Suprapubic skin (tissue), 4 donors: ENCODE results near the gene PKIB. TPM values are rescaled to one million over a fixed set of nuclear protein-coding genes. Genes with fewer than 3 reads are reported as not detected.

ENCODE experiments used
- DNase-seq, 2 donors: peaks; one replicate each; pipeline ENCODE4 v3.0.0-alpha.2; 2019; ENCODE audit warnings: low spot score in 2 of 2
- H3K27ac ChIP-seq: fragments of 200-600 bp; sonication (generic); one replicate; pipeline ENCODE4 v1.5.1; 2019
- H3K27me3 ChIP-seq: fragments of 200-600 bp; sonication (generic); one replicate; pipeline ENCODE4 v1.5.1; 2019
- H3K36me3 ChIP-seq: fragments of 200-600 bp; sonication (generic); one replicate; pipeline ENCODE4 v1.5.1; 2019
- H3K4me1 ChIP-seq: fragments of 200-600 bp; sonication (generic); one replicate; pipeline ENCODE4 v1.5.1; 2019
- H3K4me3 ChIP-seq: fragments of 200-600 bp; sonication (generic); one replicate; pipeline ENCODE4 v1.5.1; 2019; ENCODE audit warnings: mild to moderate bottlenecking
- H3K9me3 ChIP-seq: fragments of 200-600 bp; sonication (generic); one replicate; pipeline ENCODE4 v1.5.1; 2019
- EP300 ChIP-seq: sonication (generic); formaldehyde crosslinking; IDR thresholded peaks from one replicate; pipeline ENCODE4 v1.6.1; 2017; ENCODE audit warnings: antibody characterized with exemption
- POLR2A ChIP-seq, 2 donors: fragments of 450-650 bp; IDR thresholded peaks; one replicate each; pipeline ENCODE4 v1.6.1; 2017; ENCODE audit warnings: antibody characterized with exemption in 2 of 2, mild to moderate bottlenecking in 2 of 2, moderate library complexity in 2 of 2
- POLR2AphosphoS5 ChIP-seq, 3 donors: sonication (generic); formaldehyde crosslinking; IDR thresholded peaks; one replicate each; pipeline ENCODE4 v1.6.1; 2017; ENCODE audit warnings: antibody characterized with exemption in 3 of 3
- WGBS: methylation state at CpG from one replicate; pipeline ENCODE4 v1.1.5; 2018; 5-methylcytosine and 5-hydroxymethylcytosine counted together
- total RNA-seq, 4 donors: library from RNA; depleted of rRNA; stranded (reverse); fragments of >200 nt; gene quantifications; one replicate each; pipeline ENCODE4 v1.1.0, GENCODE V29; 2016
- TF ChIP-seq, protein P1 (sequence below), 2 donors: fragments of 200-600 bp in 1 of 2; fragments of 450-650 bp in 1 of 2; sonication (generic) in 1 of 2; IDR thresholded peaks; one replicate each; pipeline ENCODE4 v1.5.1; 2016 to 2019; ENCODE audit warnings: antibody characterized with exemption in 2 of 2, mild to moderate bottlenecking in 1 of 2, moderate library complexity in 1 of 2

PKIB gene
- total RNA-seq, 4 donors from 2014 or later, result 6.4 to 12.0 (median 8.2) TPM

DNA sequence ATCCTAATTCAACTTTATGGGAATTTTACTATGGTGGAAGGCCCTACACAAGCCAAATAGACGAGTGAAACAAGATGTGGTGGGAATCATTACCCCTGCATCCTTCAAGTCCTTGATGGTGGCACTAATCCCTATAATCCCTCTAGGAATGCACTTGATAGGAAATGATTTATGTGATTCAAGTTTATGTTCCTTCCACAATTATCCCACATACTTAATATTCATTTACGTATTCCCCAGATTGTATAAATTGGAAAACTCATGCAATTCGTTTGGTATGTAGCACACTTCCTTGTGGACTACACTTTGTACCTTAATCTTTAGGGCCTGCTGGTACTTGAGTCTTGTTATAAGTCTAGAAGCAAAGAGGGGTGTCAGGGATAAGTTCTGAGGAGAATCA is 40.8 kb downstream of the PKIB start:
- no peak for TF ChIP-seq POLR2A (IDR thresholded peaks at IDR 0.05)
- no peak for TF ChIP-seq POLR2AphosphoS5 (IDR thresholded peaks at IDR 0.05)
- TF ChIP-seq EP300, result no peak
- TF ChIP-seq, protein P1, sequence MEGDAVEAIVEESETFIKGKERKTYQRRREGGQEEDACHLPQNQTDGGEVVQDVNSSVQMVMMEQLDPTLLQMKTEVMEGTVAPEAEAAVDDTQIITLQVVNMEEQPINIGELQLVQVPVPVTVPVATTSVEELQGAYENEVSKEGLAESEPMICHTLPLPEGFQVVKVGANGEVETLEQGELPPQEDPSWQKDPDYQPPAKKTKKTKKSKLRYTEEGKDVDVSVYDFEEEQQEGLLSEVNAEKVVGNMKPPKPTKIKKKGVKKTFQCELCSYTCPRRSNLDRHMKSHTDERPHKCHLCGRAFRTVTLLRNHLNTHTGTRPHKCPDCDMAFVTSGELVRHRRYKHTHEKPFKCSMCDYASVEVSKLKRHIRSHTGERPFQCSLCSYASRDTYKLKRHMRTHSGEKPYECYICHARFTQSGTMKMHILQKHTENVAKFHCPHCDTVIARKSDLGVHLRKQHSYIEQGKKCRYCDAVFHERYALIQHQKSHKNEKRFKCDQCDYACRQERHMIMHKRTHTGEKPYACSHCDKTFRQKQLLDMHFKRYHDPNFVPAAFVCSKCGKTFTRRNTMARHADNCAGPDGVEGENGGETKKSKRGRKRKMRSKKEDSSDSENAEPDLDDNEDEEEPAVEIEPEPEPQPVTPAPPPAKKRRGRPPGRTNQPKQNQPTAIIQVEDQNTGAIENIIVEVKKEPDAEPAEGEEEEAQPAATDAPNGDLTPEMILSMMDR (IDR thresholded peaks at IDR 0.05), result no peak
- Histone ChIP-seq H3K36me3 (no peaks in the 10 kb centered on the region), H3K9me3 (no peaks in the 10 kb centered on the region), H3K4me1 (no peaks in the 10 kb centered on the region), H3K27ac (no peak overlapping the region), H3K27me3 (no peaks in the 10 kb centered on the region), H3K4me3 (no peak overlapping the region)
- WGBS, result 67% methylated on average over 3 of the region's 3 CpGs
- DNase-seq, result no peak

DNA sequence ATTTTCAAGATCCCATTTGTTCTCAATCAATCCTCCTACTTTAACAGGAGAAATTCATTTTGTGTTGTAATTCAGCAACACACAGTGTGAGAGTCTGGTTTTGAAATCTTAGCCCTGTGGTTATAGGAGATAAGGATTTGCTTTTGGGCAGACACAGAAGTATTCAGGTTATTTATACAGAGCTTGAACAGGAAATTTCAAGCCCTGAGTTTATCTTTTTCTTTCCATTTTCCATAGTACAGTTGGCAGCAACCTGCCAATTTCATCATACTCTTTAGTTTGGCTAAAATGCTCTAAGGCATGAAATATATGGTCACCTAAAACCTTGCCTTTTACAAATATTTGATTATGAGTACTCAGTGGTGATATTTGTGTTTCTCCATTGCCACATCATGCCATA is 41.4 kb downstream of the PKIB start:
- no peak overlapping the region for H3K27ac ChIP-seq
- DNase-seq, result no peak
- H3K4me1 ChIP-seq, result no peaks in the 10 kb centered on the region
- no peak for TF ChIP-seq POLR2AphosphoS5 (IDR thresholded peaks at IDR 0.05)
- H3K27me3 ChIP-seq, result no peaks in the 10 kb centered on the region
- no peak overlapping the region for H3K4me3 ChIP-seq
- H3K36me3 ChIP-seq, result no peaks in the 10 kb centered on the region
- H3K9me3 ChIP-seq, result no peaks in the 10 kb centered on the region

DNA sequence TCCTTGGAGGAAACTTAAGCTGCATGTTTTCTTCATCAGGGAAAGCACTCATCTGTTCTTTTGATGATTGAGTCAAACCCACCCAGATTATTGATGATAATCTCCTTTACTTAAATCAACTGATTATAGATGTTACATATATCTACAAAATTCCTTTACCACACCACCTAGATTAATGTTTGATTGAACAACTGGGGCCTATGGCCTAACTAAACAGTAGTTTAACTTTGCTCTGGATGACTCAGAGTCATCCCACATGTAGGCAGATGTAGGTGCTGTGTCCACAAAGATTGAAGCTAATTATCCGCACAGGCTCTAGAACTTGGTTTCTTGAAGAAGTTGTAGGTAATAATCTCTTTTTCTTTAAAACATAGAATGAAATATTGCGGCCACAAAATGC is 42.2 kb downstream of the PKIB start:
- Histone ChIP-seq H3K27me3 (no peaks in the 10 kb centered on the region), H3K36me3 (no peaks in the 10 kb centered on the region), H3K4me3 (no peak overlapping the region), H3K27ac (no peak overlapping the region), H3K9me3 (no peaks in the 10 kb centered on the region), H3K4me1 (no peaks in the 10 kb centered on the region)
- WGBS, result 91% methylated on average over 2 of the region's 2 CpGs
- no peak for DNase-seq
- TF ChIP-seq POLR2A (IDR thresholded peaks at IDR 0.05) (no peak), POLR2AphosphoS5 (IDR thresholded peaks at IDR 0.05) (no peak), EP300 (no peak)
- TF ChIP-seq, protein P1 (IDR thresholded peaks at IDR 0.05), result no peak

DNA sequence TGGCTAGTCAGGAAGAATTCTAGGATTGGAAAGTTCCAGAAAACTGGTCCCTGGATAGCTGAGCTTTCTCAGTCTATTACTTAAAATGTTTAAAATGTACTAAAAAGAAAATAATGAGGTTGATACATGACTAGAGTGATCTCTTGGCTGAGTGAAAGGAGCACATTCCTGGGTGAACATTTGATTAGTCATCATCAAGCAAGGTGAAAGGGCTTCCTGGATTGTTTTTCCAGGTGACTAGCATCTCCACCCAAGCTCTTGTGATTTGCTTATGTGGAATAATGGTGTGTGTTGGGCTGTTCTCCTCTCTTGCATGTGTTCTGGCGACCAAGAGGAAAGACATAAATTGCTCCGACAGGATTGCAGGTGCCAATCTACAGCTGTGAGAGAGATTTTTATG is 42.9 kb downstream of the PKIB start:
- Histone ChIP-seq H3K4me1 (no peaks in the 10 kb centered on the region), H3K36me3 (no peaks in the 10 kb centered on the region), H3K27ac (no peak overlapping the region), H3K9me3 (no peaks in the 10 kb centered on the region), H3K4me3 (no peak overlapping the region), H3K27me3 (no peaks in the 10 kb centered on the region)
- no peak for DNase-seq
- WGBS, result 78% methylated on average over 2 of the region's 2 CpGs
- no peak for TF ChIP-seq POLR2AphosphoS5 (IDR thresholded peaks at IDR 0.05)
- TF ChIP-seq EP300, result no peak
- TF ChIP-seq, protein P1 (IDR thresholded peaks at IDR 0.05), result no peak
- no peak for TF ChIP-seq POLR2A (IDR thresholded peaks at IDR 0.05)

DNA sequence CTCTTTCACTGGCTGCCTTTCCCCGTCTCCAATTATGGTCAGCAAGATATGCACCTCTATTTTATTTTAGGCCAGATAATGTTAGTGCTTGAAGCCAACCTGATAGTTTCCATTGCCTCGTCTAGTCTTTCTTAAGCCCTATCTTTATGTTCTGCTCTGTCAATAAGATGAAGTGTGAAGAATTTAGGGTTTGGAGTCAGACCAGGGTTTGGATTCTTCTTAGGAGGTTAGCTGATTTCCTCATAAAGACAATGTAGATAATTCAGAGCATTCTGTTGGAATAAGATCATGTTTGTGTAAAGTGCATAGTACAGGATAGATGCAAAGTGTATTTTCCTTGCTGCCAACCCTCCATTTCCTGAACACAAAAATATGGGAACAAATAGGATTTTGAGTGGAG is 43.8 kb downstream of the PKIB start:
- Histone ChIP-seq H3K27me3 (no peaks in the 10 kb centered on the region), H3K36me3 (no peaks in the 10 kb centered on the region), H3K9me3 (no peaks in the 10 kb centered on the region), H3K4me3 (no peak overlapping the region), H3K4me1 (no peaks in the 10 kb centered on the region), H3K27ac (no peak overlapping the region)
- WGBS, result 95% methylated on average over 2 of the region's 2 CpGs
- no peak for DNase-seq
- TF ChIP-seq POLR2AphosphoS5 (IDR thresholded peaks at IDR 0.05) (no peak), EP300 (no peak), POLR2A (IDR thresholded peaks at IDR 0.05) (no peak)

DNA sequence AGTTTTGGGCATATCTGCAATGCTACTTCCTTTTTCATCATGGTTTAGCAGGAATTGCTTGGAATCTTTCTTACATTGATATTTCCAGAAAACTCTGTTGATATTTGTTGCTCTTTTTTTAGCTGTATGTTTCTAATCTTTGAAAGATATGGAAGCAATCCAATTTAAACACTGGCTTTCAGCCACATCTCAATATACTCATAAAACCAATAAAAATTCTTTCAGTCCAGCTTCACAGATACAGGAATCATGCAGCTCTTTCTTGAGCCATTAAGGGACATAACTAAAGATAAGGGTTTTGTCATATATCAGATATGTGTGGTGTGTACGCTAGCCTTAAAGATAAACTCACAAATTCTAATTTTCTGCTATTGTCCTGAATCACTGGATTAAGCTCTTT is 47.4 kb downstream of the PKIB start:
- TF ChIP-seq POLR2AphosphoS5 (IDR thresholded peaks at IDR 0.05) (no peak), EP300 (no peak), POLR2A (IDR thresholded peaks at IDR 0.05) (no peak)
- TF ChIP-seq, protein P1 (IDR thresholded peaks at IDR 0.05), result no peak
- H3K9me3 ChIP-seq, result no peaks in the 10 kb centered on the region
- H3K36me3 ChIP-seq, result no peaks in the 10 kb centered on the region
- WGBS, result 80% methylated on average over 1 of the region's 1 CpG
- DNase-seq, result no peak
- no peaks in the 10 kb centered on the region for H3K4me1 ChIP-seq
- no peak overlapping the region for H3K27ac ChIP-seq
- H3K4me3 ChIP-seq, result no peak overlapping the region
- no peaks in the 10 kb centered on the region for H3K27me3 ChIP-seq
